ENCODE measurements around the gene BMP6. TPM values are rescaled to one million over a fixed set of nuclear protein-coding genes. Genes with fewer than 3 reads are reported as not detected.
"Not testable (repeated sequence)": the region's sequence is repeated elsewhere in the genome, so short reads cannot be mapped to it uniquely, and the experiment has no call there.

The BMP6 gene
- total and polyA plus RNA-seq, 2 donors (not counting 3 experiments of a cell fraction or from before 2014, with no cell fraction given), result 221 to 276 TPM

DNA sequence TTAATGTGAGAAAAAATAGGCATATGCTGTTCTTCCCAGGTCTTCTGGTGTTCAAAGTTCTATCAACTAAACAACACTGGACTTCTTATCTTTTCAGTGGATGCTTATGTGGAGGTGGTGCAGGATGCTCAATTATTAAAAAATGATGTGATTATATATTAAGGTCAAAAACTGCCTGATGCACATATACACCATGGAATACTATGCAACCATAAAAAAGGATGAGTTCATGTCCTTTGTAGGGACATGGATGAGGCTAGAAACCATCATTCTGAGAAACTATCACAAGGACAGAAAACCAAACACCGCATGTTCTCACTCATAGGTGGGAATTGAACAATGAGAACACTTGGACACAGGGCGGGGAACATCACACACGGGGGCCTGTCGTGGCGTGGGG lies 91.3 kb downstream of the BMP6 start:
- H3K36me3 ChIP-seq (ENCODE audit: control insufficient read depth in 2 of 2, extremely low read depth in 1 of 2, insufficient read depth in 2 of 2, low read length in 2 of 2), result peaks cover 8 to 12% of the 10 kb centered on the region in 2 experiments
- H3K9me3 ChIP-seq (replicated peaks; ENCODE audit: control insufficient read depth, insufficient read depth, low read length); intact Hi-C loops (cut with micrococcal nuclease); H3K27ac ChIP-seq (ENCODE audit: insufficient read depth, low read depth, low read length); H3K4me2 ChIP-seq (ENCODE audit: insufficient read depth, low read length); POLR2A ChIA-PET; DNase-seq (ENCODE audit: low read depth, low spot score); H3K9me1 ChIP-seq (replicated peaks; ENCODE audit: control insufficient read depth, extremely low read depth, insufficient read depth, low read length); H3K27me3 ChIP-seq (ENCODE audit: control insufficient read depth in 2 of 2, insufficient read depth in 2 of 2, low read length in 2 of 2); H3K9ac ChIP-seq (replicated peaks; ENCODE audit: extremely low read depth, insufficient read depth, low read length); BruUV-seq (replicated peaks); H2AFZ ChIP-seq (ENCODE audit: low read depth, low read length); H3K4me3 ChIP-seq (replicated peaks in 1 of 3; ENCODE audit: insufficient read depth in 1 of 3, low read depth in 1 of 3, low read length in 3 of 3); FAIRE-seq; dilution Hi-C loops (cut with MboI; ENCODE audit: extremely low pct_ligation_motif_present, low sequenced_read_pairs): not testable (repeated sequence)
- peaks cover 57% of the 10 kb centered on the region for H3K4me1 ChIP-seq (ENCODE audit: control insufficient read depth, extremely low read depth, insufficient read depth, low read length)
- CTCF ChIA-PET, result interaction anchor here (1.0 kb wide), 1 partner anchor 10 kb away, joined by 3 read pairs; no protein-coding TSS in a partner anchor
- H4K20me1 ChIP-seq (replicated peaks; ENCODE audit: control insufficient read depth, extremely low read depth, insufficient read depth, low read length), result peaks cover 13% of the 10 kb centered on the region
- H3K79me2 ChIP-seq (ENCODE audit: control insufficient read depth, insufficient read depth, low read length), result peaks cover 94% of the 10 kb centered on the region

DNA sequence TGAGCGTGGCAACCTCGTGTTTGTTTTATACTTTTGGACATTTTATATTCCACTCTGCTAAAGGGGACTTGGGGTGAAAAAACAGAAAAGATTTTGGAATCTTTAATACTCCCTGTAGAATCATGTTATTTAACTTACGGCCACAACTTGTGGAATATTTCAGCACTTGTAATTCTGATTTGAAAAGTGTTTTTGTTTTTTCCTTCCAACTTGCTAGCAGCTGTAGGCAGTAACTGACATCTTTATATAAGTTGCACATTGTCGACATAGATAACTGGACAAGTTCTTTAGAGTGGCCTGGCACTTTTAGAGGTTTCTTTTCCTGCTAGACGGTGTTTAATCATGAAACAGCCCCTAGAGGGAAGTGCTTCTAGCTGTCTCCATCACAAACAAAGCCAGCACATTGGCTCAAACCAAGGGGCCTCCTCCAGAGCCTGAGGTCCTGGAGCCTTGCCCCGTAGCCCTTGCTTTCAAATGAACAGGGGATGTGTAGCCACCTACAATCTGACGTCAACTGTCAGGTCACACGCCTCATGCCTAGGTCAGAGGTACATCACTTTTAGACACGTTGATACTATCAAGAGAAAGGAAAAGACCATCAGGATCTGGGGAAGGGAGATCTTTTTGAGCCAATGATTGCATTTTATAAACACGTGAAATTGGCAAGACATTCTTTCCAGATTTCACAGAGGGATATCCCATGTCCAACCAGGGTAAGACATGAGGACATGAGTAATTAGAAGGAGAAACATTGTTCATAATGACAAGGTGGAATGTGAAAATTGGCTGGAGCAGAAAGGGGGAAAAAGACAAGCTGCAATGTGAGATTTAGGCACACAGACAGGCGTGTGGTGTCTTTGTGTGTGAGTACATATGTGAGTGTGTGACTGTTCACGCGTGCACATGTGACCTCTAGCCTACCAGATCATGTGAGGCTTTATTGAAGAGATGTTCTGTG lies 92.6 kb downstream of the BMP6 start:
- no peak overlapping the region for H2AFZ ChIP-seq (ENCODE audit: low read depth, low read length)
- peak overlapping the region; percentile 37 for H3K27ac ChIP-seq (ENCODE audit: insufficient read depth, low read depth, low read length)
- BruUV-seq (replicated peaks), result no TSS peak
- H3K4me1 ChIP-seq (ENCODE audit: control insufficient read depth, extremely low read depth, insufficient read depth, low read length), result peaks cover 50% of the 10 kb centered on the region
- peak overlapping the region; percentile 3 for H3K4me2 ChIP-seq (ENCODE audit: insufficient read depth, low read length)
- peaks cover 20% of the 10 kb centered on the region for H4K20me1 ChIP-seq (replicated peaks; ENCODE audit: control insufficient read depth, extremely low read depth, insufficient read depth, low read length)
- FAIRE-seq, result no peak
- no peak overlapping the region for H3K9ac ChIP-seq (replicated peaks; ENCODE audit: extremely low read depth, insufficient read depth, low read length)
- peak; percentile 45 for DNase-seq (ENCODE audit: low read depth, low spot score)
- no peaks in the 10 kb centered on the region for H3K9me1 ChIP-seq (replicated peaks; ENCODE audit: control insufficient read depth, extremely low read depth, insufficient read depth, low read length)
- peaks cover 97% of the 10 kb centered on the region for H3K79me2 ChIP-seq (ENCODE audit: control insufficient read depth, insufficient read depth, low read length)
- CTCF ChIA-PET, result interaction anchor here (0.6 kb wide), 1 partner anchor 8 kb away, joined by 4 read pairs; no protein-coding TSS in a partner anchor
- H3K4me3 ChIP-seq (replicated peaks in 1 of 3; ENCODE audit: insufficient read depth in 1 of 3, low read depth in 1 of 3, low read length in 3 of 3), result no peak overlapping the region
- peaks cover 17 to 18% of the 10 kb centered on the region in 2 experiments for H3K36me3 ChIP-seq (ENCODE audit: control insufficient read depth in 2 of 2, extremely low read depth in 1 of 2, insufficient read depth in 2 of 2, low read length in 2 of 2)
- H3K9me3 ChIP-seq (replicated peaks; ENCODE audit: control insufficient read depth, insufficient read depth, low read length), result no peaks in the 10 kb centered on the region
- intact Hi-C loops (cut with micrococcal nuclease) (no loop called here), dilution Hi-C loops (cut with MboI; ENCODE audit: extremely low pct_ligation_motif_present, low sequenced_read_pairs) (no loop called here)
- TF ChIP-seq, protein P1, sequence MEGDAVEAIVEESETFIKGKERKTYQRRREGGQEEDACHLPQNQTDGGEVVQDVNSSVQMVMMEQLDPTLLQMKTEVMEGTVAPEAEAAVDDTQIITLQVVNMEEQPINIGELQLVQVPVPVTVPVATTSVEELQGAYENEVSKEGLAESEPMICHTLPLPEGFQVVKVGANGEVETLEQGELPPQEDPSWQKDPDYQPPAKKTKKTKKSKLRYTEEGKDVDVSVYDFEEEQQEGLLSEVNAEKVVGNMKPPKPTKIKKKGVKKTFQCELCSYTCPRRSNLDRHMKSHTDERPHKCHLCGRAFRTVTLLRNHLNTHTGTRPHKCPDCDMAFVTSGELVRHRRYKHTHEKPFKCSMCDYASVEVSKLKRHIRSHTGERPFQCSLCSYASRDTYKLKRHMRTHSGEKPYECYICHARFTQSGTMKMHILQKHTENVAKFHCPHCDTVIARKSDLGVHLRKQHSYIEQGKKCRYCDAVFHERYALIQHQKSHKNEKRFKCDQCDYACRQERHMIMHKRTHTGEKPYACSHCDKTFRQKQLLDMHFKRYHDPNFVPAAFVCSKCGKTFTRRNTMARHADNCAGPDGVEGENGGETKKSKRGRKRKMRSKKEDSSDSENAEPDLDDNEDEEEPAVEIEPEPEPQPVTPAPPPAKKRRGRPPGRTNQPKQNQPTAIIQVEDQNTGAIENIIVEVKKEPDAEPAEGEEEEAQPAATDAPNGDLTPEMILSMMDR (IDR thresholded peaks at IDR 0.05; ENCODE audit: extremely low read depth in 1 of 2, insufficient read depth in 1 of 2, low read depth in 1 of 2, low read length in 2 of 2), result no peak
- TF ChIP-seq JUN (IDR thresholded peaks at IDR 0.05; ENCODE audit: borderline replicate concordance, insufficient read depth, insufficient read length, low read depth) (no peak), MYC (IDR thresholded peaks at IDR 0.05; ENCODE audit: low read depth, low read length) (no peak), POLR2AphosphoS5 (IDR thresholded peaks at IDR 0.05; ENCODE audit: insufficient read depth, low read depth, low read length) (no peak), EZH2 (IDR thresholded peaks at IDR 0.05; ENCODE audit: borderline replicate concordance, low read depth, low read length, severe bottlenecking) (no peak), POLR2A (IDR thresholded peaks at IDR 0.05; ENCODE audit: low read depth, low read length) (no peak), FOS (IDR thresholded peaks at IDR 0.05; ENCODE audit: borderline replicate concordance, insufficient read depth, low read length) (no peak)
- POLR2A ChIA-PET, result no interaction called here
- no peaks in the 10 kb centered on the region for H3K27me3 ChIP-seq (ENCODE audit: control insufficient read depth in 2 of 2, insufficient read depth in 2 of 2, low read length in 2 of 2)

All from endothelial cell of umbilical vein (primary cell).